Liver (tissue), 3 donors: ENCODE data around the gene C4orf46.

Experiments used
- EGR1 ChIP-seq, 2 donors: IDR thresholded peaks; 2 replicates each; pipeline ENCODE4 v1.6.1; 2016 to 2018; ENCODE audit warnings: antibody characterized with exemption in 2 of 2, low read depth in 2 of 2
- FOXA1 ChIP-seq: IDR thresholded peaks from 2 replicates; pipeline ENCODE4 v1.6.1; 2016; ENCODE audit warnings: antibody characterized with exemption
- GABPA ChIP-seq, 2 donors: IDR thresholded peaks in 1 of 2; conservative IDR thresholded peaks in 1 of 2; 2 replicates each; pipeline ENCODE4 v1.6.1; 2016; ENCODE audit warnings: antibody characterized with exemption in 2 of 2, mild to moderate bottlenecking in 1 of 2, moderate library complexity in 1 of 2
- HNF4A ChIP-seq, 2 donors: conservative IDR thresholded peaks; 2 replicates each; pipeline ENCODE4 v1.6.1; 2016; ENCODE audit warnings: antibody characterized with exemption in 2 of 2, mild to moderate bottlenecking in 2 of 2
- JUND ChIP-seq, 2 donors: IDR thresholded peaks; 2 replicates each; pipeline ENCODE4 v1.6.1; 2016; ENCODE audit warnings: antibody characterized with exemption in 2 of 2
- RAD21 ChIP-seq, 2 donors: IDR thresholded peaks; 2 replicates each; pipeline ENCODE4 v1.6.1; 2016; ENCODE audit warnings: antibody characterized with exemption in 2 of 2, mild to moderate bottlenecking in 2 of 2
- SP1 ChIP-seq: IDR thresholded peaks from 2 replicates; pipeline ENCODE4 v1.6.1; 2018; ENCODE audit warnings: antibody characterized with exemption, mild to moderate bottlenecking
- TAF1 ChIP-seq: conservative IDR thresholded peaks from 2 replicates; pipeline ENCODE4 v1.6.1; 2016; ENCODE audit warnings: antibody characterized with exemption, mild to moderate bottlenecking
- YY1 ChIP-seq: IDR thresholded peaks from 2 replicates; pipeline ENCODE4 v1.6.1; 2016; ENCODE audit warnings: antibody characterized with exemption, mild to moderate bottlenecking
- TF ChIP-seq, protein P1 (sequence below): fragments of 150-350 bp; IDR thresholded peaks from 2 replicates; pipeline ENCODE4 v1.5.1; 2017; ENCODE audit warnings: improper control_type of control experiment, low read depth, low read length; ENCODE audit not compliant: missing input control
- TF ChIP-seq, protein P2 (sequence below): IDR thresholded peaks from 2 replicates; pipeline ENCODE4 v1.6.1; 2016; ENCODE audit warnings: antibody characterized with exemption, mild to moderate bottlenecking
- TF ChIP-seq, protein P3 (sequence below): IDR thresholded peaks from 2 replicates; pipeline ENCODE4 v1.6.1; 2016; ENCODE audit warnings: antibody characterized with exemption
- TF ChIP-seq, protein P4 (sequence below): IDR thresholded peaks from 2 replicates; pipeline ENCODE4 v1.6.1; 2016; ENCODE audit warnings: antibody characterized with exemption
- TF ChIP-seq, protein P5 (sequence below): IDR thresholded peaks from 2 replicates; pipeline ENCODE4 v1.6.1; 2016; ENCODE audit warnings: antibody characterized with exemption
- donor health status: healthy.
- donor health status: healthy.

DNA sequence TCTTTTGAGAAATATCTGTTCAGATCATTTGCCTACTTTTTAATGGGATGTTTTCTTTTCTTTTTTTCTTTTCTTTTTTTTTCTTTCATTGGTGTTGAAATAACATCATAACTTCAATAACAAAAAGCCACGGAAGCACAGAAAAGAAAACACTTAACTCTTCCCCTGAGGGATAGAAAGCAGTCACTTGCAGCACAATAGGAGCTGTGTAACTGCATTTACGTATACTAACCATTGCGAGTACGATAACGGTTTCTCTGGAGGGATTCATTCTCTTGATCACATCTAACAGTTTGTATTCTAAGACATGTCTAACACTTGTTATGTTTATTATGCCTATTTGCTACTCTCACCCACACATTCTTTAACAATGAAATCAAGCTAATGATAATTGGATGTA is 27.3 kb downstream of the C4orf46 start:
- TF ChIP-seq, protein P1, sequence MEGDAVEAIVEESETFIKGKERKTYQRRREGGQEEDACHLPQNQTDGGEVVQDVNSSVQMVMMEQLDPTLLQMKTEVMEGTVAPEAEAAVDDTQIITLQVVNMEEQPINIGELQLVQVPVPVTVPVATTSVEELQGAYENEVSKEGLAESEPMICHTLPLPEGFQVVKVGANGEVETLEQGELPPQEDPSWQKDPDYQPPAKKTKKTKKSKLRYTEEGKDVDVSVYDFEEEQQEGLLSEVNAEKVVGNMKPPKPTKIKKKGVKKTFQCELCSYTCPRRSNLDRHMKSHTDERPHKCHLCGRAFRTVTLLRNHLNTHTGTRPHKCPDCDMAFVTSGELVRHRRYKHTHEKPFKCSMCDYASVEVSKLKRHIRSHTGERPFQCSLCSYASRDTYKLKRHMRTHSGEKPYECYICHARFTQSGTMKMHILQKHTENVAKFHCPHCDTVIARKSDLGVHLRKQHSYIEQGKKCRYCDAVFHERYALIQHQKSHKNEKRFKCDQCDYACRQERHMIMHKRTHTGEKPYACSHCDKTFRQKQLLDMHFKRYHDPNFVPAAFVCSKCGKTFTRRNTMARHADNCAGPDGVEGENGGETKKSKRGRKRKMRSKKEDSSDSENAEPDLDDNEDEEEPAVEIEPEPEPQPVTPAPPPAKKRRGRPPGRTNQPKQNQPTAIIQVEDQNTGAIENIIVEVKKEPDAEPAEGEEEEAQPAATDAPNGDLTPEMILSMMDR = no peak
- TF ChIP-seq, protein P2, sequence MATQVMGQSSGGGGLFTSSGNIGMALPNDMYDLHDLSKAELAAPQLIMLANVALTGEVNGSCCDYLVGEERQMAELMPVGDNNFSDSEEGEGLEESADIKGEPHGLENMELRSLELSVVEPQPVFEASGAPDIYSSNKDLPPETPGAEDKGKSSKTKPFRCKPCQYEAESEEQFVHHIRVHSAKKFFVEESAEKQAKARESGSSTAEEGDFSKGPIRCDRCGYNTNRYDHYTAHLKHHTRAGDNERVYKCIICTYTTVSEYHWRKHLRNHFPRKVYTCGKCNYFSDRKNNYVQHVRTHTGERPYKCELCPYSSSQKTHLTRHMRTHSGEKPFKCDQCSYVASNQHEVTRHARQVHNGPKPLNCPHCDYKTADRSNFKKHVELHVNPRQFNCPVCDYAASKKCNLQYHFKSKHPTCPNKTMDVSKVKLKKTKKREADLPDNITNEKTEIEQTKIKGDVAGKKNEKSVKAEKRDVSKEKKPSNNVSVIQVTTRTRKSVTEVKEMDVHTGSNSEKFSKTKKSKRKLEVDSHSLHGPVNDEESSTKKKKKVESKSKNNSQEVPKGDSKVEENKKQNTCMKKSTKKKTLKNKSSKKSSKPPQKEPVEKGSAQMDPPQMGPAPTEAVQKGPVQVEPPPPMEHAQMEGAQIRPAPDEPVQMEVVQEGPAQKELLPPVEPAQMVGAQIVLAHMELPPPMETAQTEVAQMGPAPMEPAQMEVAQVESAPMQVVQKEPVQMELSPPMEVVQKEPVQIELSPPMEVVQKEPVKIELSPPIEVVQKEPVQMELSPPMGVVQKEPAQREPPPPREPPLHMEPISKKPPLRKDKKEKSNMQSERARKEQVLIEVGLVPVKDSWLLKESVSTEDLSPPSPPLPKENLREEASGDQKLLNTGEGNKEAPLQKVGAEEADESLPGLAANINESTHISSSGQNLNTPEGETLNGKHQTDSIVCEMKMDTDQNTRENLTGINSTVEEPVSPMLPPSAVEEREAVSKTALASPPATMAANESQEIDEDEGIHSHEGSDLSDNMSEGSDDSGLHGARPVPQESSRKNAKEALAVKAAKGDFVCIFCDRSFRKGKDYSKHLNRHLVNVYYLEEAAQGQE = no peak
- TF ChIP-seq TAF1 (no peak), RAD21 (IDR thresholded peaks at IDR 0.05) (no peak), HNF4A (conservative IDR thresholded peaks at IDR 0.05) (no peak), JUND (IDR thresholded peaks at IDR 0.05) (no peak), YY1 (no peak), GABPA (IDR thresholded peaks at IDR 0.05 in 1 of 2, conservative IDR thresholded peaks at IDR 0.05 in 1 of 2) (no peak), FOXA1 (no peak), SP1 (no peak), EGR1 (IDR thresholded peaks at IDR 0.05; ENCODE audit: low read depth in 2 of 2) (no peak)
- TF ChIP-seq, protein P3, sequence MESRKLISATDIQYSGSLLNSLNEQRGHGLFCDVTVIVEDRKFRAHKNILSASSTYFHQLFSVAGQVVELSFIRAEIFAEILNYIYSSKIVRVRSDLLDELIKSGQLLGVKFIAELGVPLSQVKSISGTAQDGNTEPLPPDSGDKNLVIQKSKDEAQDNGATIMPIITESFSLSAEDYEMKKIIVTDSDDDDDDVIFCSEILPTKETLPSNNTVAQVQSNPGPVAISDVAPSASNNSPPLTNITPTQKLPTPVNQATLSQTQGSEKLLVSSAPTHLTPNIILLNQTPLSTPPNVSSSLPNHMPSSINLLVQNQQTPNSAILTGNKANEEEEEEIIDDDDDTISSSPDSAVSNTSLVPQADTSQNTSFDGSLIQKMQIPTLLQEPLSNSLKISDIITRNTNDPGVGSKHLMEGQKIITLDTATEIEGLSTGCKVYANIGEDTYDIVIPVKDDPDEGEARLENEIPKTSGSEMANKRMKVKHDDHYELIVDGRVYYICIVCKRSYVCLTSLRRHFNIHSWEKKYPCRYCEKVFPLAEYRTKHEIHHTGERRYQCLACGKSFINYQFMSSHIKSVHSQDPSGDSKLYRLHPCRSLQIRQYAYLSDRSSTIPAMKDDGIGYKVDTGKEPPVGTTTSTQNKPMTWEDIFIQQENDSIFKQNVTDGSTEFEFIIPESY = no peak
- TF ChIP-seq, protein P4, sequence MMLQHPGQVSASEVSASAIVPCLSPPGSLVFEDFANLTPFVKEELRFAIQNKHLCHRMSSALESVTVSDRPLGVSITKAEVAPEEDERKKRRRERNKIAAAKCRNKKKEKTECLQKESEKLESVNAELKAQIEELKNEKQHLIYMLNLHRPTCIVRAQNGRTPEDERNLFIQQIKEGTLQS = no peak
- TF ChIP-seq, protein P5, sequence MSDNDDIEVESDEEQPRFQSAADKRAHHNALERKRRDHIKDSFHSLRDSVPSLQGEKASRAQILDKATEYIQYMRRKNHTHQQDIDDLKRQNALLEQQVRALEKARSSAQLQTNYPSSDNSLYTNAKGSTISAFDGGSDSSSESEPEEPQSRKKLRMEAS = no peak
